ENCODE results near the gene ASCC2.
"Not testable (repeated sequence)": the region's sequence is repeated elsewhere in the genome, so short reads cannot be mapped to it uniquely, and the experiment has no call there.

ASCC2 gene

GRCh38 chr22:29784451-29785361, 53.4 kb downstream of the ASCC2 start:
- no peak for DNase-seq

DNA sequence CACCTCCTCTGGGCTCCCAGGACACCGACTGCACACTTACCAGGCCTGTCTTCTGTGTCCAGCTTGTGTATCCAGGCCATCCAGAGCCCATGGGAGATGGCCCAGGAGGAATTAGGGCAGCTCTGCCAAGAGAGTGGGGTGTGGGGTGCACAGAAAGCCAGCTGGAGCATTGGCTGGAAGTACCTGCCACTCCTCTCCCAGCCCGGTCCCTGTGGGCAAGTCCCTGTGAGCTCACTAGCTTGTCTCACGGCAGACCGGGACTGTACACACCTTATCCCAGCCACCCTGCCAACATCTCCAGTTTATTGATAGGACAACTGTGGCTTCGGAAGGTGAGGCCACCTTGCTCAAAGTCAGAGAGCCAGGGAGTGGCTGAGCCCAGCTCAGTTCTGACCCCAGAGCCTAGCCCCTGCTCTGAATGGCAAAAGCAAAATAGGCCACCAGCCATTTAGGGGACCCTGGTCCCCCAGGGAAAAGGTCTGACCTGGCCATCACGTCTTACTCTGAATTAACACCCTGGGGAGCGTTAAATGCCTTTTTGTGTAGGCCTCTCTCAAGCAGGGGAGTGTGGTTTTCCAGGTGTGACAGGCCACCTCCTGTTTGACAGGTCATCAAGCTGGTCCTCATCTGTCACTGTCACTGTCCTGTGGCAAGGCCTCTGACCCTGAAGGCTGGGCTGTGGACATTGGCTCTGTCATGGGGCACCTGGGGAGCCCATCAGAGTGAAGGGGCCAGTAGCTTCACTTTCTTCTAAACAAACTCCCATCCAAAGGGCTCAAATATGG, 55.8 kb downstream of the ASCC2 start:
- no peak for DNase-seq

- no peak for DNase-seq
Observed at GRCh38 chr22:29780748-29781676, 57.1 kb downstream of the ASCC2 start.

DNA sequence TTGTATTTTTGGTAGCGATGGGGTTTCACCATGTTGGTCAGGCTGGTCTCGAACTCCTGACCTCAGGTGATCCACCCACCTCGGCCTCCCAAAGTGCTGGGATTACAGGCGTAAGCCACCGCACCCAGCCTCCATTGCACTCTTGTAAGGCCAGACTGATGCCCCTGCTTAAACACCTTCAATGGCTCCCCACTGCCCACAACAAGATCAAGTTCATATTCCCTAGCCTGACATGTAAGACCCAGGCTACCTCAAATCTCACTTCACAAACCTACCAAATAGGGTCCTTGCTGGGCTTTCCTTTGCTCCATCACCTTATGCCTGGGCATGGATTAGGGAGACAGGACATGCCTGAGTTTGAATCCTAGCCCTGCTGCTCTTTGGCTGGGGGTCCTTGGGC, 57.9 kb downstream of the ASCC2 start:
- no peak for DNase-seq

- DNase-seq, result no peak
Observed at GRCh38 chr22:29773233-29773632, 64.8 kb downstream of the ASCC2 start.

DNA sequence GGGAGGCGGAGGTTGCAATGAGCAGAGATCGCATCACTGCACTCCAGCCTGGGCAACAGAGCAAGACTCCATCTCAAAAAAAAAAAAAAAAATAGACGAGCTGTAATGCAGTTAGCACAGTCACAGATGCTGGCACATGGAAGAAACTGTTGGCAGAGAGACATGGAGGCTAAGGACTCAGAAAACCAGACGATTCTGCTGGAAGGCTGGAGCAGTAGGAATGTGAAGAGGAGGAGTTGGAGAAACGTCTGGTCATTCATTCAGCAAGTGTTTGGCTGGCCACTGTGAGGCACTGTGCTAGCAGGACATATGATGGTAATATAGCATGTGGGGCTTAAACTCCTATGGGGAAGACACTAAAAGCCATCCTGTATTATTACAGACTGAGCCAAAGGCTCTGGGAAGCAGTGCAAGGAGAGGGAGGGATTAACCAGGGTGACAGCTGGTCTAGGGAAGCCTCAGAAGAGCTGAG, 65.9 kb downstream of the ASCC2 start:
- no peak for DNase-seq

- no peak for DNase-seq
Observed at GRCh38 chr22:29769723-29770321, 68.3 kb downstream of the ASCC2 start.

- no peak for DNase-seq
Observed at GRCh38 chr22:29768052-29768693, 69.9 kb downstream of the ASCC2 start.

DNA sequence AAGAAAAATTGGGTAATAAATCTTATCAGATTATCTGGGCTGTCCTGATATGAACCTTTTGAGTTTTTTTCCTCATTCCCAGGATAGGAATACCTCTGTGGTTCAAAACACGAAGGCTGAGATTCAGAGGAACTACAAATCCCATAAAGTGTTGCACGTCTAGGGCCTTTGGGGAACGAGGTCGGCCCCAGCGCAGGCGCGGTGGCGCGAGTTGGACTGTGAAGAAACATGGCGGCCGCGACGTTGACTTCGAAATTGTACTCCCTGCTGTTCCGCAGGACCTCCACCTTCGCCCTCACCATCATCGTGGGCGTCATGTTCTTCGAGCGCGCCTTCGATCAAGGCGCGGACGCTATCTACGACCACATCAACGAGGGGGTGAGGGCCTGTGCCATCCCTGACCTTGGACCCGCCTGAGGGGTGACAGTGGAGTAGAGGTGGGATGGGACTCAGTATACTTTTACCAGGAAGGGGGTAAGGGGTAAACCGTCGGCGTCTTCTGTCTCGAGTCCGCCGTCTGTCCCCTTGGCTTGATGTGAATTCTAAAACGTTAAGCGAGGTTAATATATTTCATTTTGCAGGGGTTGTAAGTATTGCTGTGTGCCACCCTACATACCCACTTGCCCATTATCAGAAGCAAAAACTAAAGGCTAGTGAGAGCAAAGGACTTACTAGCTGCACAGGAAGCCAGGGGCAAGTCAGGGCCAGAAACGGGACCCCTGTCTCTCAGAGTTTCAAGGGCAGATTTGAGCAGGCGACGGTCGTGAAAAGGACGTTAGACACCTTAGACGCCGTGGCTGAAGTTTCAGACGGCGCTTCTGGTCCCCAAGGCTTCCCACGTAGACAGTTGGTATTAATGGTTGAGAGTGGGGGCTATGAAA, 70.7 kb downstream of the ASCC2 start, which contains the start of gene UQCR10:
Gene UQCR10 (plus strand): TSS at position 199 of the 881 bp plus-strand sequence. CDS start 30 bp downstream, at position 229.
- DNase-seq, result peak; percentile 92

DNA sequence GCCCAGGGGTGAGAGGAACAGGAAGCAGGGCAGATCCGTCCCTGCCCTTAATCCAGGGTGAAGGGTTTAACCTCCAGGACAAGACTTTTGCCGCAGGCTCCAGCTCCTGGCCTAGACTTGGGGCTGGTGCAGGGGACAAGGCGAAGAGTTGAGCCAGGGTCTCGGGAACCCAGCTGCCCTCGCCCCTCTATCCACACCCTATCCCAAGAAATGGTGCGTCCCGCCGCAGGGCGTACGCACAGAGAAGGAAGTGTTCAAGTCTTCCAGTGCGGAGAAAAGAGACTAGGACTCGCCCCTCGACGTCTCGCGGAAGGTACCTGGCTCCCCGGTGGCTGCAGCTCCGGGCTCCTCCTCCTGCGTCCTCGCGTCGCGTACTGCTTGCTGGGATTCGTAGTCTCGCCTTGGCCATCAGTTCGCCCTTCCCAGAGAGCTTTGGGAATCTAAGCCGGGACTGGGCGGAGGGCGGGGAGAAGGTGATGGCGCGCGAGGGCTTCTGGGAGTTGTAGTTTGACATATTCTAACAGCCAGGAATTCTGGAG, 71.4 kb downstream of the ASCC2 start, which contains the start of gene ZMAT5:
Gene ZMAT5 (minus strand): TSS at position 376 of the 539 bp plus-strand sequence. CDS start 18,463 bp downstream, outside the sequence.
- DNase-seq, result peak; percentile 92

- DNase-seq, result no peak
Observed at GRCh38 chr22:29765905-29766631, 72.0 kb downstream of the ASCC2 start.

- peak; percentile 28 for DNase-seq
Observed at GRCh38 chr22:29762263-29762662, 75.8 kb downstream of the ASCC2 start.

- no peak for DNase-seq
Observed at GRCh38 chr22:29758959-29759358, 79.1 kb downstream of the ASCC2 start.

DNA sequence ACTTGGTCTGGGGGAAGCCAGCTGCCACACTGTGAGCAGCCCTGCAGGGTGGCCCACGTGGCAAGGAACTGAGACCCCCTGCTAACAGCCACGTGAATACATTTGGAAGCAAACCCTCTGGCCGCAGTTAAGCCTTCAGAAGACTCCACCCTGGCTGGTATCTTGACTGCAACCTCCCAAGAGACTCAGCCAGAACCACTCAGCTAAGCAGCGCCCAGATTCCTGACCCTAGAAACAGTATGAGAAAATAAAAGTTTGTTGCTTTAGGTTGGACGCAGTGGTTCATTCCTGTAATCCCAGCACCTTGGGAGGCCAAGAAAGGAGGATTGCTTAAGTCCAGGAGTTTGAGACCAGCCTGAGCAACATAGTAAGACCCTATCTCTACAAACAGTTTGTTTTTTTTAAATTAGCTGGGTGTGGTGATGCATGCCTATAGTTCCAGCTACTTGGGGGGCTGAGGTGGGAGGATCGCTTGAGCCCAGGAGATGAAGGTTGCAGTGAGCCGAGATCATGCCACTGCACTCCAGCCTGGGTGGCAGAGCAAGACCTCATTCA, 79.9 kb downstream of the ASCC2 start:
- DNase-seq, result no peak

- DNase-seq, result no peak
Observed at GRCh38 chr22:29757096-29757495, 81.0 kb downstream of the ASCC2 start.

DNA sequence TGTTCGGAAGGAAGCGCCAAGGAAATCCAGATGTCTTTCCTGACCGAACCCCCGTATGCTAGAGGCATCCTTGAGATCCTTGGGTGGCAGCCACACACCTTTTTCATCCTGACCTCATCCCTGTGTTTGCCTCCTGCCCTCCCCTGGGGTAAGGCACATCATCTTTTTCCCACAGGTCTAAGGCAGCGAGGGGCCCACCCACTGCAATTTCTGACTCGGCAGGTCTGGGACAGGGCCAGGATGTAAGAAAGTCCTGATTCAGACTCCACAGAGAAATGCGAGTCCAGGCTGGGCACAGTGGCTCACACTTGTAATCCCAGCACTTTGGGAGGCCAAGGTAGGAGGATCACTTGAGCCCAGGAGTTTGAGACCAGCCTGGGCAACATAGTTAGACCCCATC, 81.7 kb downstream of the ASCC2 start:
- DNase-seq, result no peak

- DNase-seq, result no peak
Observed at GRCh38 chr22:29755889-29756288, 82.2 kb downstream of the ASCC2 start.

- not testable (repeated sequence) for DNase-seq
Observed at GRCh38 chr22:29754658-29755395, 83.2 kb downstream of the ASCC2 start.
